Colonic mucosa (tissue), 4 donors: Measurements from ENCODE around the gene KIF13A. TPM values are rescaled to one million over a fixed set of nuclear protein-coding genes. Genes with fewer than 3 reads are reported as not detected.
"Not testable (repeated sequence)": the region's sequence is repeated elsewhere in the genome, so short reads cannot be mapped to it uniquely, and the experiment has no call there.

Experiments
- DNase-seq: peaks from one replicate; pipeline ENCODE4 v3.0.0-alpha.2; 2020
- H3K27ac ChIP-seq: fragments of 200-600 bp; one replicate; pipeline ENCODE4 v1.8.0; 2021
- H3K27me3 ChIP-seq: fragments of 200-600 bp; one replicate; pipeline ENCODE4 v1.8.0; 2021
- H3K36me3 ChIP-seq: fragments of 200-600 bp; one replicate; pipeline ENCODE4 v1.8.0; 2021
- H3K4me1 ChIP-seq: fragments of 200-600 bp; one replicate; pipeline ENCODE4 v1.8.0; 2021; ENCODE audit warnings: mild to moderate bottlenecking
- H3K4me3 ChIP-seq: fragments of 200-600 bp; one replicate; pipeline ENCODE4 v1.8.0; 2021
- H3K9ac ChIP-seq, 2 donors: one replicate each; pipeline ENCODE4 v1.7.0; 2013; ENCODE audit warnings: control low read depth in 2 of 2, low read depth in 2 of 2, low read length in 2 of 2
- H3K9me3 ChIP-seq: fragments of 200-600 bp; one replicate; pipeline ENCODE4 v1.8.0; 2021
- intact Hi-C: fragments of 100-400 bp; cut with DNase I; formaldehyde crosslinking; loops from one replicate; pipeline ENCODE4 v1.14.1; 2022
- total RNA-seq, 2 donors: library from RNA; stranded (reverse); fragmentation: NEBNext Ultra II Directional in 1 of 2; extraction: Animal tissue kit (Norgen Biotek cat#: 25700) in 1 of 2; gene quantifications; one replicate each; pipeline ENCODE4 v1.2.1, GENCODE V29; 2021
- TF ChIP-seq, protein P1 (sequence below): fragments of 200-600 bp; IDR thresholded peaks from one replicate; pipeline ENCODE4 v1.8.0; 2022; ENCODE audit warnings: antibody characterized with exemption, mild to moderate bottlenecking
- donor health status: healthy.
- donor health status: DM: no; HTN: no; CAD: no.
- donor health status: DM: no; HTN: no; CAD: no.

The KIF13A gene
- total RNA-seq, 2 donors from 2014 or later = 43.7 to 54.0 TPM

DNA sequence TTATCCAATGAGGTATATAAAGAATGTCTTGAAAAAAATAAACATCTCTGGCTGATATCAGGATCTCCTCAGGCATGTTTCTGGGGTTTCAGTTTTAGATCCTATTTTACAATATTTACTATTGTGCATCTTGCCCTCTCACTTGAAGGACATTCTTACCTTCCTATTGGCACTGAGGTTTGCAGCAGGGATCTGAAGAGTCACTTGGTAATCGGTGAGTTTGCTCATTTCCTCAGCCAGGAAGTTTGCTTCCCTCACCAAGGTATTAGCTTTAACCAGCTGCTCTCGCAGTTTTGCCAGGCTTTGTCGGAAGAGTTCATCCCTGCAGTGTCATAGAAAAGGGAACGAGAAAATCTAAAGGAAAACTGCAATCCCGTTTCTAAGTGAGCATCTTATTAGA, 178.8 kb downstream of the KIF13A start:
- DNase-seq = no peak
- Histone ChIP-seq H3K36me3 (no peaks in the 10 kb centered on the region), H3K4me1 (no peaks in the 10 kb centered on the region), H3K27me3 (no peaks in the 10 kb centered on the region), H3K9me3 (no peaks in the 10 kb centered on the region), H3K4me3 (no peak overlapping the region), H3K9ac (no peak overlapping the region), H3K27ac (no peak overlapping the region)
- intact Hi-C loops = loop anchor here (10.0 kb wide), 1 partner anchor 224 kb away; no protein-coding TSS in a partner anchor
- TF ChIP-seq, protein P1, sequence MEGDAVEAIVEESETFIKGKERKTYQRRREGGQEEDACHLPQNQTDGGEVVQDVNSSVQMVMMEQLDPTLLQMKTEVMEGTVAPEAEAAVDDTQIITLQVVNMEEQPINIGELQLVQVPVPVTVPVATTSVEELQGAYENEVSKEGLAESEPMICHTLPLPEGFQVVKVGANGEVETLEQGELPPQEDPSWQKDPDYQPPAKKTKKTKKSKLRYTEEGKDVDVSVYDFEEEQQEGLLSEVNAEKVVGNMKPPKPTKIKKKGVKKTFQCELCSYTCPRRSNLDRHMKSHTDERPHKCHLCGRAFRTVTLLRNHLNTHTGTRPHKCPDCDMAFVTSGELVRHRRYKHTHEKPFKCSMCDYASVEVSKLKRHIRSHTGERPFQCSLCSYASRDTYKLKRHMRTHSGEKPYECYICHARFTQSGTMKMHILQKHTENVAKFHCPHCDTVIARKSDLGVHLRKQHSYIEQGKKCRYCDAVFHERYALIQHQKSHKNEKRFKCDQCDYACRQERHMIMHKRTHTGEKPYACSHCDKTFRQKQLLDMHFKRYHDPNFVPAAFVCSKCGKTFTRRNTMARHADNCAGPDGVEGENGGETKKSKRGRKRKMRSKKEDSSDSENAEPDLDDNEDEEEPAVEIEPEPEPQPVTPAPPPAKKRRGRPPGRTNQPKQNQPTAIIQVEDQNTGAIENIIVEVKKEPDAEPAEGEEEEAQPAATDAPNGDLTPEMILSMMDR = no peak

DNA sequence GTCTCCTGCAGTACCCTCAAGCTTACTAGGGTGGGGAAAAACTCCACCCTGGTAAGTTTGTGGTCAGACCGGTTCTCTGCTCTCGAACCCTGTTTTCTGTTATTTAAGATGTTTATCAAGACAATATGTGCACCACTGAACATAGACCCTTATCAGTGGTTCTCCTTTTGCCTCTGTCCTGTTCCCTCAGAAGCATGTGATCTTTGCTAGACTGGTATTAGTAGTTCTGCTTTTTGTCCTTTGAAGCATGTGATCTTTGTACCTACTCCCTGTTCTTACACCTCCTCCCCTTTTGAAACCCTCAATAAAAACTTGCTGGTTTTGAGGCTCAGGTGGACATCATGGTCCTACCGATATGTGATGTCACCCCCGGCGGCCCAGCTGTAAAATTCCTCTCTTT, 180.0 kb downstream of the KIF13A start:
- H3K4me3 ChIP-seq, H3K36me3 ChIP-seq, H3K27ac ChIP-seq, H3K9ac ChIP-seq, H3K27me3 ChIP-seq, DNase-seq, H3K9me3 ChIP-seq, H3K4me1 ChIP-seq: not testable (repeated sequence)
- intact Hi-C loops = loop anchor here (10.0 kb wide), 1 partner anchor 223 kb away; no protein-coding TSS in a partner anchor

DNA sequence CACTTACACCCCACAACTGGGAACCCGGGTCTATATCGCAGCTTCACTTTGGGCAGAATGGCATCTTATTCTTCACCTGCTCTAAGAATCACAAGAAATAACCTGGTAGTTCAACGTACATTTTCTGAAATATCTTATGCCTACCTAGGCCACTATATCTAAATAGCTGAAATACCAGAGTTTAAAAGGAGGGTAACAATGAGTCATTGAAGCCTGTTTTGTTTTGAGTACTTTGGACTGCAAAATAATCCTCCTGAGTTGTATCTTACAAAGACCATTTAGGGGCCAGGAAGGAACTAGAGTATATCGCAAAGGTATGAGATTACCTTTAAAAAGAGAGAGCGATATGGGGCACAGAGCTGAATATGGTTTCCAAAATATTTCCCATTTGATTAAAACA, 184.0 kb downstream of the KIF13A start:
- TF ChIP-seq, protein P1 = no peak
- intact Hi-C loops = loop anchor here (10.0 kb wide), 1 partner anchor 219 kb away; no protein-coding TSS in a partner anchor
- Histone ChIP-seq H3K9ac (no peak overlapping the region), H3K27me3 (no peaks in the 10 kb centered on the region), H3K4me3 (no peak overlapping the region), H3K36me3 (peaks cover 4% of the 10 kb centered on the region), H3K9me3 (no peaks in the 10 kb centered on the region), H3K4me1 (no peaks in the 10 kb centered on the region), H3K27ac (no peak overlapping the region)
- no peak for DNase-seq

DNA sequence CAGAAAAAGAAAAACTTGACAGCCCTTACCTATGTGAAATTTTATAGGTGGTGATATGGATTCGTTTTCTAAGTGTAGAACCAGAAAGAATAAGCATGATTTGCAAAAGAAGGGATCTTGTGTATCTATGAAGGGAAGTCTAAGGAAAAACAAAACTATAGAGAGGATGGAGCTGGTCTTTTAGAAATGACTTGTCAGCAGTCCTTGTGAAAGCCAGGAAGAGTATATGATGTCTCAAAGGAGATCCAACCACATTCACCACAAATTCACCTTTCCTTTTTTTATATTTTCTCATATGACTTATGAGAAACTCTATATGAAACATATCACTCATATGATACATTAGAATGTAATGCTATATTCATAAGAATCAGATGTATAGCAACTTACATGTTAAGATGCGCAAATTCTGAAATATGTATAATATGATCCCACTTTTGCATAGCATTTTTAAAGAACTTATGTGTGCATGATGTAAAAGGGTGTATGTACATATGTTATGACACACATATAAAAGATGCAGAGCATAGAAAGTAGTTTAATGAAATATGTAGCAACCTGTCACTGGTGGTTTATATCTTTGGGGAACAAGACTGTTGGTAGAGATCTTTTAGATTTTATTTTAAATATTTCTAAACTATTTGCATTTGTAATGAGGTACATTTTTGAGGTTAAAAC, 188.8 kb downstream of the KIF13A start:
- intact Hi-C loops = loop anchor here (5.0 kb wide), 1 partner anchor 641 kb away; no protein-coding TSS in a partner anchor
- H3K4me1 ChIP-seq = no peaks in the 10 kb centered on the region
- DNase-seq = no peak
- H3K36me3 ChIP-seq = peaks cover 17% of the 10 kb centered on the region
- no peak overlapping the region for H3K4me3 ChIP-seq
- H3K27me3 ChIP-seq = no peaks in the 10 kb centered on the region
- no peak overlapping the region for H3K9ac ChIP-seq
- H3K27ac ChIP-seq = no peak overlapping the region
- TF ChIP-seq, protein P1 = no peak
- H3K9me3 ChIP-seq = no peaks in the 10 kb centered on the region

DNA sequence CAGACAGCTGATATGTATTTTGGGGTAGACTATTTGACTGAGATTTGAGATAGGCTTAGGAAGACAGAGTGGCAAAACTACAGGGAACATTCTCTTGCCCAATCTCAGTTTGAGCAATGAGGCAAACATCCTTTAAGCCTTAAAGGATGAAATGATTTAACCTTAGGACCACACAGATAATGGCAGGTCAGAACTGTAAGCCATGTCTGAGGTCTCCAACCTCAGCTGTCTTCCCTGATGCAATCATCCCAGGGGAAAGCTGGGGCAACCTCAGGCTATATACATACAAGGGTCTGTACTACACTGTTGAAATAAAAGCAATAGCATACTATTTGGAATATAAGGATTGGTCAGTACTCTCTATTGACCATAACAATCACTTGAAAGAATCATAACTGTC, 196.9 kb downstream of the KIF13A start:
- Histone ChIP-seq H3K36me3 (peaks cover 5% of the 10 kb centered on the region), H3K27me3 (no peaks in the 10 kb centered on the region), H3K9ac (no peak overlapping the region), H3K4me3 (no peak overlapping the region), H3K4me1 (no peaks in the 10 kb centered on the region), H3K27ac (no peak overlapping the region), H3K9me3 (no peaks in the 10 kb centered on the region)
- TF ChIP-seq, protein P1 = no peak
- DNase-seq = no peak
- intact Hi-C loops = no loop called here

DNA sequence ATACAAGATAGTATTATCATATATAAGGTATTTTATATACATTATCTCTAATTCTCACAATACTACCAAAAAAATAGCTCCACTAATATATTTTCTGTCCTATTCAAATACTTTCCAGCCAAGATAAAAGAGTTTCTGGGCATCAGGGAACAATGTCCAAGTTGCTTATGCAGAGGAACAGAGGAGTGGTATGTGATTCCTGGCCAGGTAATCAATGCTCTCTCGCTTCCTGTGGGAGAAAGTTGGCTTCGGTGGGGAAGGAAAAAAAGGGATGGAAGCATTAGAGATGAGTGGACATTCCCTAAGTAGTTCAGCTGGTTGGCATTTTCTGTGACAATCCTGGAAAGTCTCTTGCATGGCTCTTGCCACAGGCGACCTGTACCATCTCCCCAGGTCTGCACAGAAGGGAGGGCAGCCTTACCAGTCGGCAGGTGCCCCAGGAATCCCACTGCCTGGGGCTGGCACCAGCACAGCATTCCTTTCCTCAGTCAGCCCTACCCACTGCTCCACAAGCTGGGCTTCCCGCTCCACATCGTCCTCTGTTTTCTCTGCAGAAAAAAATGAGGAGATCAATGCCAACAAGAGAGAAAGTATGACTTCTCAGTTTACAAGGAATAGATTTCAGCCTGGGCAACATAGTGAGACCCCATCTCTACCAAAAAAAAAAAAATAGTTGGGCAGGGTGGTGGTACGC, 202.2 kb downstream of the KIF13A start:
- Histone ChIP-seq H3K36me3 (no peaks in the 10 kb centered on the region), H3K4me1 (no peaks in the 10 kb centered on the region), H3K27ac (no peak overlapping the region), H3K9me3 (no peaks in the 10 kb centered on the region), H3K4me3 (no peak overlapping the region), H3K27me3 (no peaks in the 10 kb centered on the region), H3K9ac (no peak overlapping the region)
- intact Hi-C loops = no loop called here
- no peak for DNase-seq
- TF ChIP-seq, protein P1 = no peak
